ENCODE measurements around the gene RTN1.

RTN1 gene

GRCh38 chr14:59852350-59852749, 18.2 kb downstream of the RTN1 start:
- Histone ChIP-seq H3K27ac (no peak overlapping the region), H3K27me3 (ENCODE audit: control insufficient read depth, insufficient read depth, low read length) (no peaks in the 10 kb centered on the region), H2AFZ (no peak overlapping the region), H3K79me2 (peaks cover 9% of the 10 kb centered on the region), H3K9me3 (ENCODE audit: control insufficient read depth, low read length) (no peaks in the 10 kb centered on the region), H3K4me3 (ENCODE audit: low read depth, low read length) (no peak overlapping the region), H3K4me1 (peaks cover 2% of the 10 kb centered on the region), H3K4me2 (ENCODE audit: low read length) (no peak overlapping the region), H3K9ac (no peak overlapping the region), H3K36me3 (ENCODE audit: control insufficient read depth, insufficient read depth, low read length) (no peaks in the 10 kb centered on the region)
- TF ChIP-seq CTCF (IDR thresholded peaks at IDR 0.05) = no peak

GRCh38 chr14:59850458-59850857, 20.1 kb downstream of the RTN1 start:
- no peak overlapping the region for H3K27ac ChIP-seq
- peaks cover 2% of the 10 kb centered on the region for H3K4me1 ChIP-seq
- no peak overlapping the region for H2AFZ ChIP-seq
- no peak for TF ChIP-seq CTCF (IDR thresholded peaks at IDR 0.05)
- no peaks in the 10 kb centered on the region for H3K36me3 ChIP-seq (ENCODE audit: control insufficient read depth, insufficient read depth, low read length)
- H3K9me3 ChIP-seq (ENCODE audit: control insufficient read depth, low read length) = no peaks in the 10 kb centered on the region
- no peak overlapping the region for H3K4me3 ChIP-seq (ENCODE audit: low read depth, low read length)
- H3K9ac ChIP-seq = no peak overlapping the region
- no peaks in the 10 kb centered on the region for H3K27me3 ChIP-seq (ENCODE audit: control insufficient read depth, insufficient read depth, low read length)
- no peak overlapping the region for H3K4me2 ChIP-seq (ENCODE audit: low read length)
- H3K79me2 ChIP-seq = peaks cover 2% of the 10 kb centered on the region

GRCh38 chr14:59849411-59850130, 21.0 kb downstream of the RTN1 start:
- no peaks in the 10 kb centered on the region for H3K9me3 ChIP-seq (ENCODE audit: control insufficient read depth, low read length)
- TF ChIP-seq CTCF (IDR thresholded peaks at IDR 0.05) = no peak
- no peaks in the 10 kb centered on the region for H3K79me2 ChIP-seq
- H3K4me3 ChIP-seq (ENCODE audit: low read depth, low read length) = no peak overlapping the region
- H3K27ac ChIP-seq = no peak overlapping the region
- H3K4me1 ChIP-seq = peaks cover 2% of the 10 kb centered on the region
- no peaks in the 10 kb centered on the region for H3K27me3 ChIP-seq (ENCODE audit: control insufficient read depth, insufficient read depth, low read length)
- H3K4me2 ChIP-seq (ENCODE audit: low read length) = no peak overlapping the region
- no peak overlapping the region for H2AFZ ChIP-seq
- no peak overlapping the region for H3K9ac ChIP-seq
- H3K36me3 ChIP-seq (ENCODE audit: control insufficient read depth, insufficient read depth, low read length) = no peaks in the 10 kb centered on the region

GRCh38 chr14:59848671-59849070, 21.9 kb downstream of the RTN1 start:
- H3K4me1 ChIP-seq = peaks cover 2% of the 10 kb centered on the region
- TF ChIP-seq CTCF (IDR thresholded peaks at IDR 0.05) = no peak
- H3K27me3 ChIP-seq (ENCODE audit: control insufficient read depth, insufficient read depth, low read length) = no peaks in the 10 kb centered on the region
- no peaks in the 10 kb centered on the region for H3K9me3 ChIP-seq (ENCODE audit: control insufficient read depth, low read length)
- no peaks in the 10 kb centered on the region for H3K36me3 ChIP-seq (ENCODE audit: control insufficient read depth, insufficient read depth, low read length)
- H3K27ac ChIP-seq = no peak overlapping the region
- no peaks in the 10 kb centered on the region for H3K79me2 ChIP-seq
- H3K9ac ChIP-seq = no peak overlapping the region
- H2AFZ ChIP-seq = no peak overlapping the region
- H3K4me3 ChIP-seq (ENCODE audit: low read depth, low read length) = no peak overlapping the region
- H3K4me2 ChIP-seq (ENCODE audit: low read length) = no peak overlapping the region

GRCh38 chr14:59847711-59848110, 22.9 kb downstream of the RTN1 start:
- H3K9me3 ChIP-seq (ENCODE audit: control insufficient read depth, low read length) = no peaks in the 10 kb centered on the region
- H3K4me3 ChIP-seq (ENCODE audit: low read depth, low read length) = no peak overlapping the region
- H2AFZ ChIP-seq = no peak overlapping the region
- TF ChIP-seq CTCF (IDR thresholded peaks at IDR 0.05) = no peak
- no peak overlapping the region for H3K9ac ChIP-seq
- no peak overlapping the region for H3K4me2 ChIP-seq (ENCODE audit: low read length)
- peaks cover 2% of the 10 kb centered on the region for H3K4me1 ChIP-seq
- no peaks in the 10 kb centered on the region for H3K79me2 ChIP-seq
- no peaks in the 10 kb centered on the region for H3K27me3 ChIP-seq (ENCODE audit: control insufficient read depth, insufficient read depth, low read length)
- no peaks in the 10 kb centered on the region for H3K36me3 ChIP-seq (ENCODE audit: control insufficient read depth, insufficient read depth, low read length)
- no peak overlapping the region for H3K27ac ChIP-seq
